Retina (tissue), 1 donor: ENCODE measurements around the gene ABTB2.

Experiments
- DNase-seq: peaks from one replicate; pipeline ENCODE4 v3.0.0-alpha.2; 2016

Gene ABTB2

GRCh38 chr11:34206407-34207300 is 151.2 kb downstream of the ABTB2 start:
- DNase-seq, result peak; percentile 71

- DNase-seq, result no peak
Observed at GRCh38 chr11:34205326-34206035, 152.3 kb downstream of the ABTB2 start.

- no peak for DNase-seq
Observed at GRCh38 chr11:34204396-34205279, 153.2 kb downstream of the ABTB2 start.

- DNase-seq, result no peak
Observed at GRCh38 chr11:34203377-34203871, 154.4 kb downstream of the ABTB2 start.

- no peak for DNase-seq
Observed at GRCh38 chr11:34201129-34201528, 156.7 kb downstream of the ABTB2 start.

GRCh38 chr11:34199525-34199924 is 158.3 kb downstream of the ABTB2 start:
- DNase-seq, result no peak

- DNase-seq, result no peak
Observed at GRCh38 chr11:34198523-34198922, 159.3 kb downstream of the ABTB2 start.

GRCh38 chr11:34197256-34197655 is 160.6 kb downstream of the ABTB2 start:
- no peak for DNase-seq

GRCh38 chr11:34194576-34195335 is 163.1 kb downstream of the ABTB2 start:
- DNase-seq, result no peak

GRCh38 chr11:34192481-34193401 is 165.1 kb downstream of the ABTB2 start:
- no peak for DNase-seq

- no peak for DNase-seq
Observed at GRCh38 chr11:34191578-34191977, 166.2 kb downstream of the ABTB2 start.

GRCh38 chr11:34190192-34191139 is 167.3 kb downstream of the ABTB2 start:
- DNase-seq, result no peak

- no peak for DNase-seq
Observed at GRCh38 chr11:34189191-34189590, 168.6 kb downstream of the ABTB2 start.

- no peak for DNase-seq
Observed at GRCh38 chr11:34188181-34188580, 169.6 kb downstream of the ABTB2 start.

- peak; percentile 73 for DNase-seq
Observed at GRCh38 chr11:34185926-34186841, 171.6 kb downstream of the ABTB2 start.

GRCh38 chr11:34184505-34185015 is 173.2 kb downstream of the ABTB2 start:
- no peak for DNase-seq

GRCh38 chr11:34183848-34184391 is 173.9 kb downstream of the ABTB2 start:
- no peak for DNase-seq
